Body of pancreas (tissue), 4 donors: ENCODE data around the gene PPP1R9B. TPM values are rescaled to one million over a fixed set of nuclear protein-coding genes. Genes with fewer than 3 reads are reported as not detected.

Experiments used
- ATAC-seq: fragments of 150-250 bp; one replicate; pipeline ENCODE4 v1.9.1; 2016
- DNase-seq, 4 donors: peaks; one replicate each; pipeline ENCODE4 v3.0.0-alpha.2; 2019
- H3K27ac ChIP-seq, 4 donors: fragments of 200-600 bp; sonication (generic); 1 replicate in 3 of 4; 2 replicates in 1 of 4; pipeline versions ENCODE4 v1.5.1 to v1.6.1; 2016 to 2019; ENCODE audit warnings: mild to moderate bottlenecking in 1 of 4, mixed read lengths in 1 of 4, moderate library complexity in 1 of 4
- H3K27me3 ChIP-seq, 2 donors: fragments of 200-600 bp; sonication (generic); one replicate each; pipeline ENCODE4 v1.6.0; 2016; ENCODE audit warnings: mild to moderate bottlenecking in 1 of 2
- H3K36me3 ChIP-seq, 2 donors: fragments of 200-600 bp; sonication (generic); replicated peaks in 1 of 2; 2 replicates each; pipeline ENCODE4 v1.5.1; 2016; ENCODE audit warnings: low read depth in 2 of 2; ENCODE audit not compliant: insufficient read depth in 1 of 2
- H3K4me1 ChIP-seq: fragments of 200-600 bp; sonication (generic); one replicate; pipeline ENCODE4 v1.6.0; 2016
- H3K4me3 ChIP-seq, 2 donors: fragments of 200-600 bp; sonication (generic); 1 replicate in 1 of 2; 2 replicates in 1 of 2; pipeline ENCODE4 v1.5.1; 2016 to 2019
- H3K9me3 ChIP-seq, 3 donors: fragments of 200-600 bp; sonication (generic); 1 replicate in 2 of 3; 2 replicates in 1 of 3; pipeline ENCODE4 v1.5.1; 2016
- POLR2A ChIP-seq, 3 donors: fragments of 450-650 bp; IDR thresholded peaks; one replicate each; pipeline ENCODE4 v1.6.1; 2016; ENCODE audit warnings: antibody characterized with exemption in 3 of 3, mild to moderate bottlenecking in 2 of 3
- WGBS, 2 donors: methylation state at CpG; one replicate each; pipeline ENCODE4 v1.1.5; 2017; 5-methylcytosine and 5-hydroxymethylcytosine counted together
- intact Hi-C: fragments of 100-400 bp; cut with DNase I; formaldehyde crosslinking; loops from one replicate; pipeline ENCODE4 v1.15.1; 2023
- total RNA-seq, 2 donors: library from RNA; depleted of rRNA; stranded (reverse); fragments of >200 nt; gene quantifications; one replicate each; pipeline ENCODE4 v1.1.0, GENCODE V29; 2016
- TF ChIP-seq, protein P1 (sequence below), 7 experiments: fragments of 450-650 bp in 4 of 7; fragments of 200-600 bp in 3 of 7; sonication (generic) in 3 of 7; IDR thresholded peaks; one replicate each; pipeline ENCODE4 v1.5.1; 2016 to 2019; ENCODE audit warnings: antibody characterized with exemption in 7 of 7

PPP1R9B gene
- total RNA-seq, 2 donors from 2014 or later, result 20.0 to 31.0 TPM

DNA sequence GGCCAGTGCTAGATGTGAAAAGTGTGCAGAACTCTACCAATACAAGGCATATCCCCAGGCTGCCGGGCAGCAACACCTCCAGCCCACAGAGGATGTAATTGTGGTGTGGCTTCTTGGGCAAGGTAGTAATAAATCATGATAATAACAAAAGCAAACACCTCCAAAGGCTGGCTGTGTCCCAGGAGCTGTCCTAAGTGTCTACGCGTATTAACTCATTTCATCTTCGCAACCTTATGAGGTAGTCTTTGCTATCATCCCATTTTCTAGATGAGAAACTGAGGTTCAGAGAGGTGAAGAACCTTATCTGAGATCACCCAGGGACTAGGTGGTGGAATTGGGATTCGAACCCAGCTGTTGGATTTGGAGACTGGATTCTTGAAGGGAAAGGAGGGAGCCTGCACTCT lies 50.0 kb downstream of the PPP1R9B start:
- intact Hi-C loops, result no loop called here
- Histone ChIP-seq H3K36me3 (peaks cover 0 to 2% of the 10 kb centered on the region in 2 donors), H3K4me1 (peaks cover 78% of the 10 kb centered on the region), H3K27ac (peak overlapping the region; percentile 60 to 92 (median 84)), H3K9me3 (no peaks in the 10 kb centered on the region), H3K27me3 (no peaks in the 10 kb centered on the region), H3K4me3 (no peak overlapping the region)
- no peak for TF ChIP-seq POLR2A (IDR thresholded peaks at IDR 0.05)
- TF ChIP-seq, protein P1, sequence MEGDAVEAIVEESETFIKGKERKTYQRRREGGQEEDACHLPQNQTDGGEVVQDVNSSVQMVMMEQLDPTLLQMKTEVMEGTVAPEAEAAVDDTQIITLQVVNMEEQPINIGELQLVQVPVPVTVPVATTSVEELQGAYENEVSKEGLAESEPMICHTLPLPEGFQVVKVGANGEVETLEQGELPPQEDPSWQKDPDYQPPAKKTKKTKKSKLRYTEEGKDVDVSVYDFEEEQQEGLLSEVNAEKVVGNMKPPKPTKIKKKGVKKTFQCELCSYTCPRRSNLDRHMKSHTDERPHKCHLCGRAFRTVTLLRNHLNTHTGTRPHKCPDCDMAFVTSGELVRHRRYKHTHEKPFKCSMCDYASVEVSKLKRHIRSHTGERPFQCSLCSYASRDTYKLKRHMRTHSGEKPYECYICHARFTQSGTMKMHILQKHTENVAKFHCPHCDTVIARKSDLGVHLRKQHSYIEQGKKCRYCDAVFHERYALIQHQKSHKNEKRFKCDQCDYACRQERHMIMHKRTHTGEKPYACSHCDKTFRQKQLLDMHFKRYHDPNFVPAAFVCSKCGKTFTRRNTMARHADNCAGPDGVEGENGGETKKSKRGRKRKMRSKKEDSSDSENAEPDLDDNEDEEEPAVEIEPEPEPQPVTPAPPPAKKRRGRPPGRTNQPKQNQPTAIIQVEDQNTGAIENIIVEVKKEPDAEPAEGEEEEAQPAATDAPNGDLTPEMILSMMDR (IDR thresholded peaks at IDR 0.05), result no peak
- DNase-seq (peak in 2 of 4 donors; percentile 33 to 49), ATAC-seq (no peak)
- WGBS, 2 donors, result 51 to 55% methylated on average over 5 of the region's 5 CpGs

DNA sequence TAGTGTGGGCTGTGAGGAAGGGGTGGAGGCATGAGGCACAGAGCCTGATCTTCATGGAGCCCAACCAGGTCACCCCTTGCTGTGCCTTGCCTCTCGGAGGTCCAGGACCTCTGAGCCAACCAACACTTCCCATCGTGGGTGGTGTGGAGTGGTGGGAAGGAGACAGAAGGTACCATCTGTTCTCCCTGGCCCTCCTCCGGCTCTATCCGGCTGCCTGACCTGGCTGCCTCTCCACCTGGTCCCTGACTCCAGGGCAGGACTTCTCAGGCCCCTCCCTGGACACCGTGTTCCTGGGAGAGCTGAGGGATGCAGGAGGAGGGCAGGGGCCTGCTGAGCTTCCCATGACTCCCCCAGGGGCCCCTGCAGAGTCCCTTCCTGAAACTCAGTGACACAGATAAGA lies 51.5 kb downstream of the PPP1R9B start:
- intact Hi-C loops, result no loop called here
- H3K9me3 ChIP-seq, result no peaks in the 10 kb centered on the region
- DNase-seq, result peak; percentile 62 to 94 (median 80)
- H3K36me3 ChIP-seq, result peaks cover 0 to 2% of the 10 kb centered on the region in 2 donors
- H3K27ac ChIP-seq, result peak overlapping the region; percentile 62 to 88 (median 68)
- peaks cover 85% of the 10 kb centered on the region for H3K4me1 ChIP-seq
- no peaks in the 10 kb centered on the region for H3K27me3 ChIP-seq
- peak; percentile 16 for ATAC-seq
- TF ChIP-seq POLR2A (IDR thresholded peaks at IDR 0.05), result peak in 1 of 3 donors; percentile 66
- TF ChIP-seq, protein P1 (IDR thresholded peaks at IDR 0.05), result peak in 1 of 7 experiments; percentile 2
- H3K4me3 ChIP-seq, result no peak overlapping the region
- 34 to 59% methylated on average over 5 of the region's 5 CpGs for WGBS, 2 donors

- Histone ChIP-seq H3K4me3 (no peak overlapping the region), H3K4me1 (peaks cover 87% of the 10 kb centered on the region), H3K9me3 (no peaks in the 10 kb centered on the region), H3K36me3 (peaks cover 0 to 2% of the 10 kb centered on the region in 2 donors), H3K27me3 (no peaks in the 10 kb centered on the region), H3K27ac (peak overlapping the region; percentile 62 to 88 (median 68))
- intact Hi-C loops, result no loop called here
- TF ChIP-seq POLR2A (IDR thresholded peaks at IDR 0.05), result no peak
- TF ChIP-seq, protein P1 (IDR thresholded peaks at IDR 0.05), result no peak
- DNase-seq (no peak), ATAC-seq (no peak)
- 44 to 60% methylated on average over 4 of the region's 4 CpGs for WGBS, 2 donors
Observed at GRCh38 chr17:50098583-50098982, 51.9 kb downstream of the PPP1R9B start.

GRCh38 chr17:50097926-50098325 lies 52.6 kb downstream of the PPP1R9B start:
- ATAC-seq, result no peak
- Histone ChIP-seq H3K27me3 (no peaks in the 10 kb centered on the region), H3K9me3 (no peaks in the 10 kb centered on the region), H3K4me3 (no peak overlapping the region), H3K4me1 (peaks cover 82% of the 10 kb centered on the region), H3K36me3 (peaks cover 0 to 2% of the 10 kb centered on the region in 2 donors), H3K27ac (peak overlapping the region; percentile 62 to 88 (median 68))
- WGBS, 2 donors, result 66 to 75% methylated on average over 4 of the region's 4 CpGs
- no peak for DNase-seq
- TF ChIP-seq POLR2A (IDR thresholded peaks at IDR 0.05), result no peak
- TF ChIP-seq, protein P1 (IDR thresholded peaks at IDR 0.05), result no peak
- intact Hi-C loops, result no loop called here

DNA sequence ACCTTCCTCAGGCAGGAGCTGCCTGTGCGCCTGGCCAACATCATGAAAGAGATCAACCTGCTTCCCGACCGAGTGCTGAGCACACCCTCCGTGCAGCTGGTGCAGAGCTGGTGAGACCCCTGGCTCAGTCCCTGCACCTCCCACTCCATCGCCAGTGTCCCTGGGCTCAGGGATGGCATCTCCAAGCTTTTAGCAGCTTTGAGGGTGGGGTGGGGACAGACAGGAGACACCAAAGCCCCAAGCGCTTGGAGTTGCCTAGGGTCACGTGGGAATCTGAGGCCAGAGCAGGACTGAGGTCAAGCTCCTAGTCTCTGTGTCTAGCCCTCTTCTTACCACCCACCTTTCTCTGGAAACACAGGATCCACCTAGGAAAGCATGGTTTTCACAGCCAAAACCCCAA lies 53.0 kb downstream of the PPP1R9B start:
- intact Hi-C loops, result no loop called here
- DNase-seq, result no peak
- no peak for TF ChIP-seq POLR2A (IDR thresholded peaks at IDR 0.05)
- TF ChIP-seq, protein P1 (IDR thresholded peaks at IDR 0.05), result no peak
- Histone ChIP-seq H3K36me3 (peaks cover 0 to 2% of the 10 kb centered on the region in 2 donors), H3K27me3 (no peaks in the 10 kb centered on the region), H3K27ac (peak overlapping the region in 3 of 4 donors; percentile 62 to 96 (median 83)), H3K4me1 (peaks cover 77% of the 10 kb centered on the region), H3K4me3 (no peak overlapping the region), H3K9me3 (no peaks in the 10 kb centered on the region)
- no peak for ATAC-seq
- 83 to 85% methylated on average over 6 to 7 of the region's 7 CpGs for WGBS, 2 donors
